ENCODE measurements around the gene ADCY9. TPM values are rescaled to one million over a fixed set of nuclear protein-coding genes. Genes with fewer than 3 reads are reported as not detected.

Gene ADCY9
- total and polyA plus RNA-seq, 4 donors = 12.7 to 37.6 (median 17.6) TPM

GRCh38 chr16:4086153-4086552 lies 30.1 kb downstream of the ADCY9 start:
- Histone ChIP-seq H3K9ac (ENCODE audit: insufficient read depth in 1 of 2, low read length in 2 of 2) (no peak overlapping the region), H3K27me3 (ENCODE audit: control insufficient read depth in 3 of 3, insufficient read depth in 3 of 3, low read length in 2 of 3) (no peaks in the 10 kb centered on the region), H3K27ac (ENCODE audit: low read depth in 1 of 2, low read length in 1 of 2) (peak overlapping the region in 1 of 2 donors; percentile 13), H3K9me3 (ENCODE audit: control insufficient read depth in 4 of 4, insufficient read depth in 3 of 4, low read length in 3 of 4) (no peaks in the 10 kb centered on the region), H3K4me1 (ENCODE audit: control insufficient read depth in 5 of 5, insufficient read depth in 5 of 5, low read length in 5 of 5) (peaks cover 5 to 25% (median 14%) of the 10 kb centered on the region in 5 donors), H3K4me3 (no peak overlapping the region), H3K36me3 (ENCODE audit: control insufficient read depth in 4 of 4, insufficient read depth in 4 of 4, low read length in 4 of 4) (no peaks in the 10 kb centered on the region)
- DNase-seq (no peak), ATAC-seq (ENCODE audit: insufficient read depth, low FRiP score) (no peak)
- 88 to 89% methylated on average over 15 of the region's 15 CpGs for WGBS, 2 donors
- no peak for TF ChIP-seq CTCF (IDR thresholded peaks at IDR 0.05; ENCODE audit: control extremely low read depth, extremely low read depth)

- ATAC-seq (ENCODE audit: insufficient read depth, low FRiP score) (no peak), DNase-seq (no peak)
- H3K9me3 ChIP-seq (ENCODE audit: control insufficient read depth in 4 of 4, insufficient read depth in 3 of 4, low read length in 3 of 4) = no peaks in the 10 kb centered on the region
- H3K4me1 ChIP-seq (ENCODE audit: control insufficient read depth in 5 of 5, insufficient read depth in 5 of 5, low read length in 5 of 5) = peaks cover 5 to 25% (median 11%) of the 10 kb centered on the region in 5 donors
- no peaks in the 10 kb centered on the region for H3K27me3 ChIP-seq (ENCODE audit: control insufficient read depth in 3 of 3, insufficient read depth in 3 of 3, low read length in 2 of 3)
- H3K36me3 ChIP-seq (ENCODE audit: control insufficient read depth in 4 of 4, insufficient read depth in 4 of 4, low read length in 4 of 4) = no peaks in the 10 kb centered on the region
- peak overlapping the region in 1 of 2 donors; percentile 2 for H3K27ac ChIP-seq (ENCODE audit: low read depth in 1 of 2, low read length in 1 of 2)
- TF ChIP-seq CTCF (IDR thresholded peaks at IDR 0.05; ENCODE audit: control extremely low read depth, extremely low read depth) = no peak
- no peak overlapping the region for H3K9ac ChIP-seq (ENCODE audit: insufficient read depth in 1 of 2, low read length in 2 of 2)
- no peak overlapping the region for H3K4me3 ChIP-seq
- 70 to 92% methylated on average over 12 of the region's 12 CpGs for WGBS, 2 donors
Observed at GRCh38 chr16:4085405-4085970, 30.8 kb downstream of the ADCY9 start.

- no peak for TF ChIP-seq CTCF (IDR thresholded peaks at IDR 0.05; ENCODE audit: control extremely low read depth, extremely low read depth)
- DNase-seq (no peak), ATAC-seq (ENCODE audit: insufficient read depth, low FRiP score) (no peak)
- Histone ChIP-seq H3K4me3 (no peak overlapping the region), H3K27ac (ENCODE audit: low read depth in 1 of 2, low read length in 1 of 2) (no peak overlapping the region), H3K4me1 (ENCODE audit: control insufficient read depth in 5 of 5, insufficient read depth in 5 of 5, low read length in 5 of 5) (peaks cover 0 to 20% (median 0%) of the 10 kb centered on the region in 5 donors), H3K9ac (ENCODE audit: insufficient read depth in 1 of 2, low read length in 2 of 2) (no peak overlapping the region), H3K27me3 (ENCODE audit: control insufficient read depth in 3 of 3, insufficient read depth in 3 of 3, low read length in 2 of 3) (no peaks in the 10 kb centered on the region), H3K36me3 (ENCODE audit: control insufficient read depth in 4 of 4, insufficient read depth in 4 of 4, low read length in 4 of 4) (no peaks in the 10 kb centered on the region), H3K9me3 (ENCODE audit: control insufficient read depth in 4 of 4, insufficient read depth in 3 of 4, low read length in 3 of 4) (no peaks in the 10 kb centered on the region)
- WGBS, 2 donors = 94 to 96% methylated on average over 5 of the region's 5 CpGs
Observed at GRCh38 chr16:4083347-4083870, 32.8 kb downstream of the ADCY9 start.
